Measurements from ENCODE around the gene RERE.

- no peak for TF ChIP-seq MAX (CRISPR knock-in tag; IDR thresholded peaks at IDR 0.05)
- no peak for TF ChIP-seq CTCF (IDR thresholded peaks at IDR 0.05)
- TF ChIP-seq, protein P1, sequence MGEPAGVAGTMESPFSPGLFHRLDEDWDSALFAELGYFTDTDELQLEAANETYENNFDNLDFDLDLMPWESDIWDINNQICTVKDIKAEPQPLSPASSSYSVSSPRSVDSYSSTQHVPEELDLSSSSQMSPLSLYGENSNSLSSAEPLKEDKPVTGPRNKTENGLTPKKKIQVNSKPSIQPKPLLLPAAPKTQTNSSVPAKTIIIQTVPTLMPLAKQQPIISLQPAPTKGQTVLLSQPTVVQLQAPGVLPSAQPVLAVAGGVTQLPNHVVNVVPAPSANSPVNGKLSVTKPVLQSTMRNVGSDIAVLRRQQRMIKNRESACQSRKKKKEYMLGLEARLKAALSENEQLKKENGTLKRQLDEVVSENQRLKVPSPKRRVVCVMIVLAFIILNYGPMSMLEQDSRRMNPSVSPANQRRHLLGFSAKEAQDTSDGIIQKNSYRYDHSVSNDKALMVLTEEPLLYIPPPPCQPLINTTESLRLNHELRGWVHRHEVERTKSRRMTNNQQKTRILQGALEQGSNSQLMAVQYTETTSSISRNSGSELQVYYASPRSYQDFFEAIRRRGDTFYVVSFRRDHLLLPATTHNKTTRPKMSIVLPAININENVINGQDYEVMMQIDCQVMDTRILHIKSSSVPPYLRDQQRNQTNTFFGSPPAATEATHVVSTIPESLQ (CRISPR knock-in tag; IDR thresholded peaks at IDR 0.05): no peak
- TF ChIP-seq, protein P2, sequence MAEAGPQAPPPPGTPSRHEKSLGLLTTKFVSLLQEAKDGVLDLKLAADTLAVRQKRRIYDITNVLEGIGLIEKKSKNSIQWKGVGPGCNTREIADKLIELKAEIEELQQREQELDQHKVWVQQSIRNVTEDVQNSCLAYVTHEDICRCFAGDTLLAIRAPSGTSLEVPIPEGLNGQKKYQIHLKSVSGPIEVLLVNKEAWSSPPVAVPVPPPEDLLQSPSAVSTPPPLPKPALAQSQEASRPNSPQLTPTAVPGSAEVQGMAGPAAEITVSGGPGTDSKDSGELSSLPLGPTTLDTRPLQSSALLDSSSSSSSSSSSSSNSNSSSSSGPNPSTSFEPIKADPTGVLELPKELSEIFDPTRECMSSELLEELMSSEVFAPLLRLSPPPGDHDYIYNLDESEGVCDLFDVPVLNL (CRISPR knock-in tag; IDR thresholded peaks at IDR 0.05; ENCODE audit: borderline replicate concordance, low read depth): no peak
- no peak for TF ChIP-seq KAT7 (CRISPR knock-in tag; IDR thresholded peaks at IDR 0.05; ENCODE audit: borderline replicate concordance)
- no peak for TF ChIP-seq TEAD4 (CRISPR knock-in tag; IDR thresholded peaks at IDR 0.05)
Measured at GRCh38 chr1:8685463-8685862, 132.0 kb downstream of the RERE start.

Measured in WTC11 (cell line).